HL-60 (cell line): ENCODE measurements around the gene CCDC28A.
A peak's percentile ranks its signal among the peaks of the same experiment; 100 is the strongest.

Experiments
- DNase-seq, 2 experiments: peaks; one replicate each; pipeline ENCODE4 v3.0.0-alpha.2; 2010 to 2020; ENCODE audit warnings: low read depth in 1 of 2, low spot score in 1 of 2
- H3K27ac ChIP-seq: fragments of 250-450 bp; sonication (Bioruptor Pico); replicated peaks from 2 replicates; pipeline ENCODE4 v1.5.1; 2020; ENCODE audit warnings: mild to moderate bottlenecking, moderate library complexity
- H3K27me3 ChIP-seq: fragments of 250-450 bp; sonication (Bioruptor Pico); 2 replicates; pipeline ENCODE4 v1.5.1; 2021; ENCODE audit warnings: mild to moderate bottlenecking, moderate library complexity; ENCODE audit not compliant: insufficient read depth, poor library complexity, severe bottlenecking
- H3K4me3 ChIP-seq: replicated peaks from 2 replicates; pipeline ENCODE4 v1.5.1; 2011; ENCODE audit warnings: mild to moderate bottlenecking, control low read depth, low read length; ENCODE audit not compliant: insufficient read depth
- GABPA ChIP-seq: IDR thresholded peaks from 2 replicates; pipeline ENCODE4 v1.6.1; 2012; ENCODE audit warnings: low read depth
- POLR2AphosphoS5 ChIP-seq: IDR thresholded peaks from 2 replicates; pipeline ENCODE4 v1.6.1; 2012; ENCODE audit warnings: low read depth
- SPI1 ChIP-seq: IDR thresholded peaks from 2 replicates; pipeline ENCODE4 v1.6.1; 2012; ENCODE audit warnings: low read depth, mild to moderate bottlenecking, borderline replicate concordance
- TF ChIP-seq, protein P1 (sequence below): IDR thresholded peaks from 2 replicates; pipeline ENCODE4 v1.6.1; 2012; ENCODE audit warnings: low read depth; ENCODE audit not compliant: insufficient replicate concordance
- TF ChIP-seq, protein P2 (sequence below): IDR thresholded peaks from one replicate; pipeline ENCODE4 v1.5.1; 2011; ENCODE audit warnings: low read length, control low read depth, inconsistent platforms; ENCODE audit not compliant: insufficient read depth

CCDC28A gene

DNA sequence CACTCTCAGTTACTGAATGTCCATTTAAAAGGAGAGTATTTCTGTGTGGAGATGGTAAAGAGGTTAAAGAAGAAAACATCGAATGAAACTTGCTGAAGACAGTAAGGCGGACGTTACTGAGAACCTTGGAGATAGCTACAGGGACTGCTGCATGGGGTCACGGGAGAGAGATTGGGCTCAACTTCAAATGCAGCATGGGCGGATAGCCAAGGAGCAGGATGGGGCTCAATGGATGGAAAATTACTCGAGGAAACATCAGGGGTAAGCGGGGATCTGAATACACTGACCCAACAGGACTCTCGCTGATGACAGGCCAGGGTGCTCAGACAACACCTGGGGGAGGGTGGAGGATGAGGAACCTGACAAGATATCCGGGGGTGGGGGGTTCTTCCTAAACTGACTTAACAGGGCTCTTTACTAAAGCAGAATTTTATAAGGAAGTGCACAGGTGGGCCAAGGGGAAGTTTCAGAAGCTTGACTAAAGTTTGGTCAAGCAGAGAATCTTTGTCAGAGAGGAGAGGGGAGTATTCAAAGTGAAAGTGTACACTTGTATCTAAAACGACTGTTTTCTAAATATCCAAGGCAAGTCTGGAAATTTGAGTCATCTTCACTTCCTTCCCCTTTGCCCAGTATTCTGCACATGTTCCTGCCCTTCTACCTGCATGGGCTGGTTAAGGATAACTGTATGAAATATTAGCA is 45.1 kb downstream of the CCDC28A start:
- TF ChIP-seq SPI1 = peak; percentile 46; the same call in 1 of the 2 replicates
- TF ChIP-seq, protein P1, sequence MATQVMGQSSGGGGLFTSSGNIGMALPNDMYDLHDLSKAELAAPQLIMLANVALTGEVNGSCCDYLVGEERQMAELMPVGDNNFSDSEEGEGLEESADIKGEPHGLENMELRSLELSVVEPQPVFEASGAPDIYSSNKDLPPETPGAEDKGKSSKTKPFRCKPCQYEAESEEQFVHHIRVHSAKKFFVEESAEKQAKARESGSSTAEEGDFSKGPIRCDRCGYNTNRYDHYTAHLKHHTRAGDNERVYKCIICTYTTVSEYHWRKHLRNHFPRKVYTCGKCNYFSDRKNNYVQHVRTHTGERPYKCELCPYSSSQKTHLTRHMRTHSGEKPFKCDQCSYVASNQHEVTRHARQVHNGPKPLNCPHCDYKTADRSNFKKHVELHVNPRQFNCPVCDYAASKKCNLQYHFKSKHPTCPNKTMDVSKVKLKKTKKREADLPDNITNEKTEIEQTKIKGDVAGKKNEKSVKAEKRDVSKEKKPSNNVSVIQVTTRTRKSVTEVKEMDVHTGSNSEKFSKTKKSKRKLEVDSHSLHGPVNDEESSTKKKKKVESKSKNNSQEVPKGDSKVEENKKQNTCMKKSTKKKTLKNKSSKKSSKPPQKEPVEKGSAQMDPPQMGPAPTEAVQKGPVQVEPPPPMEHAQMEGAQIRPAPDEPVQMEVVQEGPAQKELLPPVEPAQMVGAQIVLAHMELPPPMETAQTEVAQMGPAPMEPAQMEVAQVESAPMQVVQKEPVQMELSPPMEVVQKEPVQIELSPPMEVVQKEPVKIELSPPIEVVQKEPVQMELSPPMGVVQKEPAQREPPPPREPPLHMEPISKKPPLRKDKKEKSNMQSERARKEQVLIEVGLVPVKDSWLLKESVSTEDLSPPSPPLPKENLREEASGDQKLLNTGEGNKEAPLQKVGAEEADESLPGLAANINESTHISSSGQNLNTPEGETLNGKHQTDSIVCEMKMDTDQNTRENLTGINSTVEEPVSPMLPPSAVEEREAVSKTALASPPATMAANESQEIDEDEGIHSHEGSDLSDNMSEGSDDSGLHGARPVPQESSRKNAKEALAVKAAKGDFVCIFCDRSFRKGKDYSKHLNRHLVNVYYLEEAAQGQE = no peak
- Histone ChIP-seq H3K27ac (no peak overlapping the region), H3K4me3 (no peak overlapping the region), H3K27me3 (no peaks in the 10 kb centered on the region)
- peak; percentile 14 to 26 for DNase-seq

DNA sequence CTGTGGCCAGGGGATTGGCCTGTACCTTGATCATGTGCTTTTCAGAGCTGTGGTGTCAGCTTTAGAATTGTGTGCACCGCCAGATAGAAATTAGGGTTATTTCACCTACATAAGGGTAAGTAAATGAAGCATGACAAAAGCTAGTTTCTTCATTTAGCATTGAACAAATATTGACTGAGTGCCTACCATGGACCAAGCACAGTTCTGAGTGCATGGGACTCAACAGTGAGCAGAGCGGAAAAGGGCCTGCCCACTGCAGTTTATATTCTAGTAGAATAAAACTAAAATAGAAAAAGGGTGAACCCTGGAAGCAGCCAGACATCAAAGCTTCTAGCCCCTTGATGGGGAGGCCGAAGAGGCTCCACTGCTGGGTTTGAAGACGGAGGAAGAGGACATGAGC is 48.0 kb downstream of the CCDC28A start:
- TF ChIP-seq, protein P2, sequence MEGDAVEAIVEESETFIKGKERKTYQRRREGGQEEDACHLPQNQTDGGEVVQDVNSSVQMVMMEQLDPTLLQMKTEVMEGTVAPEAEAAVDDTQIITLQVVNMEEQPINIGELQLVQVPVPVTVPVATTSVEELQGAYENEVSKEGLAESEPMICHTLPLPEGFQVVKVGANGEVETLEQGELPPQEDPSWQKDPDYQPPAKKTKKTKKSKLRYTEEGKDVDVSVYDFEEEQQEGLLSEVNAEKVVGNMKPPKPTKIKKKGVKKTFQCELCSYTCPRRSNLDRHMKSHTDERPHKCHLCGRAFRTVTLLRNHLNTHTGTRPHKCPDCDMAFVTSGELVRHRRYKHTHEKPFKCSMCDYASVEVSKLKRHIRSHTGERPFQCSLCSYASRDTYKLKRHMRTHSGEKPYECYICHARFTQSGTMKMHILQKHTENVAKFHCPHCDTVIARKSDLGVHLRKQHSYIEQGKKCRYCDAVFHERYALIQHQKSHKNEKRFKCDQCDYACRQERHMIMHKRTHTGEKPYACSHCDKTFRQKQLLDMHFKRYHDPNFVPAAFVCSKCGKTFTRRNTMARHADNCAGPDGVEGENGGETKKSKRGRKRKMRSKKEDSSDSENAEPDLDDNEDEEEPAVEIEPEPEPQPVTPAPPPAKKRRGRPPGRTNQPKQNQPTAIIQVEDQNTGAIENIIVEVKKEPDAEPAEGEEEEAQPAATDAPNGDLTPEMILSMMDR = no peak
- TF ChIP-seq SPI1 (no peak), GABPA (no peak), POLR2AphosphoS5 (no peak)
- TF ChIP-seq, protein P1 = no peak
- no peaks in the 10 kb centered on the region for H3K27me3 ChIP-seq
- no peak for DNase-seq
- H3K4me3 ChIP-seq = no peak overlapping the region
- no peak overlapping the region for H3K27ac ChIP-seq

DNA sequence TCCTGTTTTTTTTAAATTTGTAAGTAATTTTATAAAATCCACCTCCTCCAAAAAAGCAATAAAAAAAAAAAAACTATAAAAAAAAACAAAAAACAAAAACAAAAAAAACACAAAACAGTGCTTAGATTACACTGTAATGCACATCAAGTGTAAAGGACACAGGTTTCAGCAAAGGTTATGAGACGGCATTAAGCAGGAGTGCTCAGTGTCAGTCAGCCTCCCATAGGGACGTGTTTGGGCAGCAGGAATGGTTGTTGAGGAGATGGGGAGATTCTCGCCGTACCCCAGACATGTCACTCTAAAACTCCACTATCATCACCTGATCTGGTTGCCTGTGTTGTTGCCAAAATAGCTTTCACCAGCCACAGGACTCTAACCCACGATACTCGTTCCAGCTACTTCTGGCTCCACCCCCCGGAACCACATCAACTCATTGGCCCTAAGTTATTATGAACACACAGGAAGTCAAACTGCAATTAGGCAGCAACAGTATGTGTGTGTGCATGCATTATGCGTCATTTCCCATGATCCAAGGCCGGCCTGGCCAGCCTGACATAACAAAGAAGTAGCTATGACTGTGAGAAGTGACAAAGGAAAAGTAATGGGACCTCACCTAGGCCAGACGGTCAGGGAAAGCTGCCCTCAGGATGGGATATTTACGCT is 51.0 kb downstream of the CCDC28A start:
- no peak overlapping the region for H3K4me3 ChIP-seq
- no peak for TF ChIP-seq SPI1
- TF ChIP-seq, protein P1 = no peak
- TF ChIP-seq GABPA = no peak
- TF ChIP-seq POLR2AphosphoS5 = no peak
- no peak overlapping the region for H3K27ac ChIP-seq
- no peak for DNase-seq
- no peaks in the 10 kb centered on the region for H3K27me3 ChIP-seq

DNA sequence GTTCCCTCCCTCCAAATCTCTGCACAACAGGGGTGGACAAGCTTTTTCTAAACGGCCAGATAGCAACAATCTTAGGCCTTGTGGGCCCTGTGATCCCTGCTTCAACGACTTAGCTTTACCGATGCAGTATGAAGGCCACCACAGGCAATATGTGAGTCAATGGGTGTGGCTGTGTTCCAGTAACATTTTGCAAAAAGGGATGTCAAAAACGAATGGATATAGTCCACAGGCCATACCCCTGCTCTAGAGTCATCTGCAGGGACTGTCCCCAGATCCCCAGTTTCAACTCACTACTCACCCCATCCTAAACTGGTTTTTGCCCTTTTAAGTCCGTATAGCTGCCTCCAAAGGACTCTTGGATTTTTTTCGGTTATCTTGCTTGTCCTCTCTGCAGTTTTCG is 56.7 kb downstream of the CCDC28A start:
- Histone ChIP-seq H3K4me3 (no peak overlapping the region), H3K27me3 (no peaks in the 10 kb centered on the region), H3K27ac (no peak overlapping the region)
- no peak for DNase-seq
- TF ChIP-seq, protein P2 = no peak
- no peak for TF ChIP-seq POLR2AphosphoS5
- no peak for TF ChIP-seq SPI1
- TF ChIP-seq GABPA = no peak
- TF ChIP-seq, protein P1 = no peak
